Tibial artery (tissue), 4 donors: Measurements from ENCODE around the gene VANGL2.

Source experiments
- DNase-seq, 2 donors: peaks; one replicate each; pipeline ENCODE4 v3.0.0-alpha.2; 2019
- H3K27ac ChIP-seq, 2 donors: fragments of 200-600 bp; sonication (generic) in 1 of 2; 1 replicate in 1 of 2; 2 replicates in 1 of 2; pipeline ENCODE4 v1.5.1; 2018 to 2019; ENCODE audit warnings: mild to moderate bottlenecking in 1 of 2
- H3K27me3 ChIP-seq, 2 donors: fragments of 200-600 bp; sonication (generic) in 1 of 2; one replicate each; pipeline versions ENCODE4 v1.5.1 to v1.6.0; 2016 to 2019
- H3K36me3 ChIP-seq, 3 donors: fragments of 200-600 bp; sonication (generic) in 2 of 3; one replicate each; pipeline ENCODE4 v1.5.1; 2016 to 2019; ENCODE audit warnings: mild to moderate bottlenecking in 2 of 3
- H3K4me1 ChIP-seq, 4 donors: fragments of 200-600 bp; sonication (generic) in 2 of 4; 1 replicate in 3 of 4; 2 replicates in 1 of 4; pipeline ENCODE4 v1.5.1; 2016 to 2019
- H3K4me3 ChIP-seq, 2 donors: fragments of 200-600 bp; sonication (generic) in 1 of 2; 1 replicate in 1 of 2; 2 replicates in 1 of 2; pipeline ENCODE4 v1.5.1; 2018 to 2019; ENCODE audit warnings: mild to moderate bottlenecking in 2 of 2
- H3K9me3 ChIP-seq, 3 donors: fragments of 200-600 bp; sonication (generic) in 1 of 3; one replicate each; pipeline ENCODE4 v1.5.1; 2016 to 2019
- intact Hi-C: fragments of 100-400 bp; cut with DNase I; formaldehyde crosslinking; loops from one replicate; pipeline ENCODE4 v1.15.0; 2023; ENCODE audit warnings: low total_unique reads
- TF ChIP-seq, protein P1 (sequence below), 2 experiments: fragments of 200-600 bp in 1 of 2; fragments of 450-650 bp in 1 of 2; IDR thresholded peaks; one replicate each; pipeline ENCODE4 v1.5.1; 2017 to 2019; ENCODE audit warnings: antibody characterized with exemption in 2 of 2, mild to moderate bottlenecking in 1 of 2, moderate library complexity in 1 of 2

VANGL2 gene

DNA sequence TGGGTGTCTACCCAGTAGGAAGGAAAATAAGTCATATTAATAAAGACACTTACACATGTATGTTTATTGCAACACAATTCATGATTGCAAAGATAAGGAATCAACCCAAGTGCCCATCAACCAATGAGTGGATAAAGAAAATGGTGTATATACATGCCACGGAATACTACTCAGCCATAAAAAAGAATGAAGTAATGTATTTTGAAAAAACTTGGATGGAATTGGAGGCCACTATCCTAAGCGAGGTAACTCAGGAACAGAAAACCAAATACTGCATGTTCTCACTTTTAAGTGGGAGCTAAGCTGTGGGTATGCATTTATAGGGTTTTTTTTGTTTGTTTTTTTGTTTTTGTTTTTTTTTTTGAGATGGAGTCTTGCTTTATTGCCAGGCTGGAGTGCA is 49.1 kb downstream of the VANGL2 start:
- intact Hi-C loops: no loop called here
- H3K4me3 ChIP-seq: no peak overlapping the region
- no peak for DNase-seq
- H3K36me3 ChIP-seq: no peaks in the 10 kb centered on the region
- H3K27me3 ChIP-seq: peaks cover 0 to 3% of the 10 kb centered on the region in 2 donors
- TF ChIP-seq, protein P1, sequence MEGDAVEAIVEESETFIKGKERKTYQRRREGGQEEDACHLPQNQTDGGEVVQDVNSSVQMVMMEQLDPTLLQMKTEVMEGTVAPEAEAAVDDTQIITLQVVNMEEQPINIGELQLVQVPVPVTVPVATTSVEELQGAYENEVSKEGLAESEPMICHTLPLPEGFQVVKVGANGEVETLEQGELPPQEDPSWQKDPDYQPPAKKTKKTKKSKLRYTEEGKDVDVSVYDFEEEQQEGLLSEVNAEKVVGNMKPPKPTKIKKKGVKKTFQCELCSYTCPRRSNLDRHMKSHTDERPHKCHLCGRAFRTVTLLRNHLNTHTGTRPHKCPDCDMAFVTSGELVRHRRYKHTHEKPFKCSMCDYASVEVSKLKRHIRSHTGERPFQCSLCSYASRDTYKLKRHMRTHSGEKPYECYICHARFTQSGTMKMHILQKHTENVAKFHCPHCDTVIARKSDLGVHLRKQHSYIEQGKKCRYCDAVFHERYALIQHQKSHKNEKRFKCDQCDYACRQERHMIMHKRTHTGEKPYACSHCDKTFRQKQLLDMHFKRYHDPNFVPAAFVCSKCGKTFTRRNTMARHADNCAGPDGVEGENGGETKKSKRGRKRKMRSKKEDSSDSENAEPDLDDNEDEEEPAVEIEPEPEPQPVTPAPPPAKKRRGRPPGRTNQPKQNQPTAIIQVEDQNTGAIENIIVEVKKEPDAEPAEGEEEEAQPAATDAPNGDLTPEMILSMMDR (IDR thresholded peaks at IDR 0.05): no peak
- no peak overlapping the region for H3K27ac ChIP-seq
- no peaks in the 10 kb centered on the region for H3K9me3 ChIP-seq
- H3K4me1 ChIP-seq: no peaks in the 10 kb centered on the region

DNA sequence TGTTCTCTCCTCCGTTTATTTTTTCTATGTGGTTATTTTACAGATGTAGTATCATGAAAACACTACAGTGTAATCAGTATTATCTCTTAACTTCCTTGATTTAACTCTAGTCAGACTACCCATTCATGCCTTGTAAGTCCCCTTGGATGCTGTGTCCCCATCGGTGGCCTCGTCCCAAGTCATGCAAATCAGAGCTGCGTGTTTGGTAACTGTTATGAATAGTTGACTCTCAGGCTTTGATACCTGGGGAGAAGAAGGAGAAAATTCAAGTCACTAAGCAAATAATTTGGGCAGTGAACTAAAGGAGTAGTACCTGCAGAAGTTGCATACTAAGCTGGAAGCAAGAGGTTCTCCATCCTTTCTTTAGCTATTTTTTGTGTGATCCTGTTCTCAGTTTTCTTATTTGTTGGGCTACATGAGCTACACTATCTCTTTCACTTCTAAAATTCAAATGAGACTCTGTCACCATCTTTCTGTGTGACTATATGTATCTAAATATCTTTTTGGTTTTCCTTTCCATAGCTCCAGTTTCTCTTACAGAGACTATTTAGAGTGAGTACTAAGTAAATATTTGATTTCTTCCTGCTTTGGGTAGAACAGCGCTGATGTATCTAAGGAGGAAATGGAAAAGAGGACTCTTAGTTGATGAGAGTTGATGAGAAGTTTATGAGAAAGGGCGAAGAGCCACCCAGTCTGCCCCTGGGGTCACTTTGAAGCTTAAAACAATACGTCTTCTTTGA is 50.9 kb downstream of the VANGL2 start:
- TF ChIP-seq, protein P1 (IDR thresholded peaks at IDR 0.05): no peak
- intact Hi-C loops: no loop called here
- H3K27ac ChIP-seq: no peak overlapping the region
- peaks cover 0 to 3% of the 10 kb centered on the region in 2 donors for H3K27me3 ChIP-seq
- H3K36me3 ChIP-seq: no peaks in the 10 kb centered on the region
- no peak for DNase-seq
- no peaks in the 10 kb centered on the region for H3K4me1 ChIP-seq
- no peak overlapping the region for H3K4me3 ChIP-seq
- H3K9me3 ChIP-seq: no peaks in the 10 kb centered on the region

DNA sequence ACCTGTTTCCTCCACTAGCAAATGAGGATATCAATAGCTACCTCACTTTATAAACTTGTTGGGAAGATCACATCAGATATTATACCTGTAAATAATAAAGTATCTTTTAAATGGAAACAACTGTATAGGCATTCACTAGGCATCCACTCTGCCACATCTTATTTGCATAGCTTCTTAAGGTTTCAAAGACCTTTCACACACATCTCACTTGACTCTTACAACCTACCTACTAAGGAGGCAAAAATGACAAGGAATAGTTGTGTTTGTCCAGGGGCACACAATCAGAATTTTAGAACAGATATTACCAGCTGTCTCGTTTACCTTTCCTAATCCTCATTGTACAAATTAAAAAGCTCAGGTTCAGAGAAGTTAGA is 51.5 kb downstream of the VANGL2 start:
- TF ChIP-seq, protein P1 (IDR thresholded peaks at IDR 0.05): no peak
- H3K36me3 ChIP-seq: no peaks in the 10 kb centered on the region
- H3K27ac ChIP-seq: no peak overlapping the region
- H3K4me3 ChIP-seq: no peak overlapping the region
- peaks cover 0 to 3% of the 10 kb centered on the region in 2 donors for H3K27me3 ChIP-seq
- H3K9me3 ChIP-seq: no peaks in the 10 kb centered on the region
- intact Hi-C loops: no loop called here
- H3K4me1 ChIP-seq: no peaks in the 10 kb centered on the region
- no peak for DNase-seq

DNA sequence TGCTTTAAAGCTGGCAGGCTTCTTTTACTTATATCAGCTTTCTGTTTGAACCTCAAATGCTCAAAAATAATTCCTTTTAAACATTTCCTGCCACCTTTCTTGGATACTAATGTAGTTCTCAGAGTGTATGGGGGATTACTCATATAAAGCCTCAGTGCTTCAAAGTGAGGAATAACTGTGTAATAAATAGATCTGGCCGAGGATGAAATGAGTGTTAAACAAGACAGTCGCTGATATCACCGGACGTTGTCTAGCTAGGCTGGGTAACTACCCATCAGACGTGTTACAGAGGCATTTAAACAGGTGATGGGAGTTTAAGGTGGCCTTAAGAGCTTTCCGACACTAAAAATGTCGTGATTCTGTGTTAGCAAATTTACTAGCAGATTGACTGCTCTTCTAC is 53.1 kb downstream of the VANGL2 start:
- no peaks in the 10 kb centered on the region for H3K4me1 ChIP-seq
- TF ChIP-seq, protein P1 (IDR thresholded peaks at IDR 0.05): no peak
- no peaks in the 10 kb centered on the region for H3K9me3 ChIP-seq
- peaks cover 0 to 3% of the 10 kb centered on the region in 2 donors for H3K27me3 ChIP-seq
- intact Hi-C loops: no loop called here
- no peak overlapping the region for H3K27ac ChIP-seq
- H3K4me3 ChIP-seq: no peak overlapping the region
- no peak for DNase-seq
- no peaks in the 10 kb centered on the region for H3K36me3 ChIP-seq

DNA sequence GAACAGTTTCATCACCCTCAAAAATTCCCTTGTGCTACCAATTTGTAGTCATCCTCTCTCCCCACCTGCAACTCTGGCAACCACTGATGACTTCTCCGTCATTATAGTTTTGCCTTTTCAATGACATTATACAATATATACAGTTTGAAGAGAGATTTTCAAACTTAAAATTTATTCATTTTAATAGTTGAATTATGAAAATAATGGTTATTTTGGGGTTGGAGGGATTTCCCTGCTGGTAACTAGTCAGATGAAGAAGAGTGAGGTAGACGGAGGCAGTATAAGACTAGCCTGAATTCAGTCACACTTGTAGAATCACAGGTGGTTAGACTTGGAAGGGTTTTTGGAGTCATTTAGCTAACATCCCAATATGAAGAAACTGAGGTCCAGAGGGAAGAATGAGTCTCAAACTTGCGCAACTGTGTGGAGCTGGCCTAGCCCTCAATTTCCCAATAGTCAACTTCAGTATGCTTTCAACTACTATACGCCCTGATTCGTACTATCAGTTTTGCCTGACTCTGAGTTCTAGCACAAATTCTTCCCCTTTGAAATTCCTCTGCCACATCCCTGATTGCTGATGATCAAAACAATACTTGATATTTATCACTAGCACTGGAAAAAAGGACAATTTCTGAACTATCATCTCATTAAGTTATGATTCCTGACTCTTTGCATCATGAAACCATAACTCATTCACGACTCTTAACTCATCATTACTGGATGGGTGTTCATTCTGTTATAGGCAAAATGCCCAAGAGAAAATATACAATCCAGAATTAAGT is 54.2 kb downstream of the VANGL2 start:
- TF ChIP-seq, protein P1 (IDR thresholded peaks at IDR 0.05): no peak
- Histone ChIP-seq H3K36me3 (no peaks in the 10 kb centered on the region), H3K4me3 (no peak overlapping the region), H3K4me1 (no peaks in the 10 kb centered on the region), H3K27ac (no peak overlapping the region), H3K9me3 (no peaks in the 10 kb centered on the region), H3K27me3 (peaks cover 0 to 3% of the 10 kb centered on the region in 2 donors)
- no peak for DNase-seq
- intact Hi-C loops: no loop called here
